IMR-90 (cell line): ENCODE measurements around the gene DGKD. TPM values are rescaled to one million over a fixed set of nuclear protein-coding genes. Genes with fewer than 3 reads are reported as not detected.

ENCODE experiments used
- ATAC-seq: fragments of 200-7000 bp; cut with Tn5 transposase; 2 replicates; pipeline ENCODE4 v1.9.1; 2020; ENCODE audit warnings: low read depth, mild to moderate bottlenecking, moderate library complexity
- BruUV-seq: library from RNA; stranded (reverse); fragments of 400-500 nt; replicated peaks from 2 replicates; lab custom pipeline; 2021; lab: Mats Ljungman, UMichigan
- CTCF ChIA-PET: fragments of 300-600 bp; formaldehyde crosslinking; extraction: SDS; loops from one replicate; lab custom pipeline; 2021; ENCODE audit warnings: antibody characterized with exemption; lab: Yijun Ruan, JAX
- POLR2A ChIA-PET: fragments of 300-600 bp; sonication (Branson Sonifier 250); formaldehyde crosslinking; loops from one replicate; lab custom pipeline; 2022; ENCODE audit warnings: antibody characterized with exemption; ENCODE audit not compliant: unreplicated experiment; lab: Charles Lee
- DNase-seq: peaks from one replicate; pipeline ENCODE4 v3.0.0; 2013
- H2AFZ ChIP-seq: replicated peaks from 2 replicates; pipeline ENCODE3; 2013; ENCODE audit warnings: low read length, mild to moderate bottlenecking; ENCODE audit not compliant: poor library complexity
- H2AK5ac ChIP-seq: 2 replicates; pipeline ENCODE4 v1.6.1; 2013; ENCODE audit warnings: low read depth, low read length, inconsistent platforms
- H2AK9ac ChIP-seq: replicated peaks from 2 replicates; pipeline ENCODE3; 2013; ENCODE audit warnings: mild to moderate bottlenecking, low read depth, low read length, moderate library complexity; ENCODE audit not compliant: poor library complexity
- H2BK120ac ChIP-seq: 2 replicates; pipeline ENCODE4 v1.6.1; 2013; ENCODE audit warnings: low read depth, low read length, inconsistent platforms
- H2BK15ac ChIP-seq: 3 replicates; pipeline ENCODE4 v1.6.1; 2013; ENCODE audit warnings: low read depth, low read length, inconsistent platforms
- H2BK20ac ChIP-seq: 2 replicates; pipeline ENCODE4 v1.6.1; 2013; ENCODE audit warnings: low read depth, mild to moderate bottlenecking, inconsistent platforms, low read length, moderate library complexity
- H2BK5ac ChIP-seq: 2 replicates; pipeline ENCODE4 v1.6.1; 2013; ENCODE audit warnings: mild to moderate bottlenecking, low read depth, low read length, inconsistent platforms; ENCODE audit not compliant: poor library complexity, severe bottlenecking
- H3K14ac ChIP-seq: replicated peaks from 2 replicates; pipeline ENCODE4 v1.6.1; 2013; ENCODE audit warnings: low read depth, low read length, inconsistent platforms
- H3K18ac ChIP-seq: 2 replicates; pipeline ENCODE4 v1.6.1; 2013; ENCODE audit warnings: low read depth, low read length, control low read depth
- H3K23ac ChIP-seq: 2 replicates; pipeline ENCODE4 v1.6.1; 2013; ENCODE audit warnings: low read depth, low read length, inconsistent platforms
- H3K27ac ChIP-seq: 2 replicates; pipeline ENCODE4 v1.5.1; 2013; ENCODE audit warnings: mild to moderate bottlenecking, control low read depth, low read length; ENCODE audit not compliant: insufficient read depth
- H3K27me3 ChIP-seq: 2 replicates; pipeline ENCODE4 v1.6.1; 2013; ENCODE audit warnings: low read length; ENCODE audit not compliant: control insufficient read depth, insufficient read depth
- H3K36me3 ChIP-seq: 2 replicates; pipeline ENCODE4 v1.6.1; 2013; ENCODE audit warnings: low read length, mixed read lengths; ENCODE audit not compliant: control insufficient read depth, insufficient read depth
- H3K4ac ChIP-seq: 2 replicates; pipeline ENCODE4 v1.6.1; 2013; ENCODE audit warnings: low read depth, low read length, inconsistent platforms
- H3K4me1 ChIP-seq: 2 replicates; pipeline ENCODE4 v1.6.1; 2013; ENCODE audit warnings: low read length, mixed read lengths; ENCODE audit not compliant: control insufficient read depth, insufficient read depth
- H3K4me2 ChIP-seq: 2 replicates; pipeline ENCODE4 v1.6.1; 2013; ENCODE audit warnings: low read depth, mild to moderate bottlenecking, control low read depth, low read length, moderate library complexity
- H3K4me3 ChIP-seq: 2 replicates; pipeline ENCODE4 v1.5.1; 2013; ENCODE audit warnings: low read depth, mild to moderate bottlenecking, control low read depth, low read length, moderate library complexity; ENCODE audit not compliant: insufficient read depth
- H3K56ac ChIP-seq: 2 replicates; pipeline ENCODE4 v1.6.1; 2013; ENCODE audit warnings: low read length, inconsistent platforms; ENCODE audit not compliant: insufficient read depth; ENCODE audit errors: extremely low read depth
- H3K79me1 ChIP-seq, 2 experiments: 2 replicates each; pipeline ENCODE4 v1.6.1; 2013; ENCODE audit warnings: low read length in 2 of 2, inconsistent platforms in 1 of 2, low read depth in 1 of 2
- H3K9ac ChIP-seq: 2 replicates; pipeline ENCODE4 v1.6.1; 2013; ENCODE audit warnings: low read depth, low read length, control low read depth
- H3K9me1 ChIP-seq: 2 replicates; pipeline ENCODE4 v1.6.1; 2013; ENCODE audit warnings: low read length, inconsistent platforms; ENCODE audit not compliant: insufficient read depth
- H3K9me3 ChIP-seq: 2 replicates; pipeline ENCODE4 v1.6.1; 2013; ENCODE audit warnings: low read length; ENCODE audit not compliant: control insufficient read depth, insufficient read depth
- H4K20me1 ChIP-seq: 2 replicates; pipeline ENCODE4 v1.6.1; 2013; ENCODE audit warnings: low read length, inconsistent platforms; ENCODE audit not compliant: insufficient read depth
- H4K5ac ChIP-seq: 2 replicates; pipeline ENCODE4 v1.6.1; 2013; ENCODE audit warnings: mild to moderate bottlenecking, low read depth, low read length, control low read depth
- H4K8ac ChIP-seq, 2 experiments: 2 replicates each; pipeline ENCODE4 v1.6.1; 2013; ENCODE audit warnings: low read depth in 2 of 2, low read length in 2 of 2, control low read depth in 1 of 2, inconsistent platforms in 1 of 2
- H4K91ac ChIP-seq: 2 replicates; pipeline ENCODE4 v1.6.1; 2013; ENCODE audit warnings: low read depth, low read length, inconsistent platforms; ENCODE audit not compliant: insufficient read depth
- BHLHE40 ChIP-seq: fragments of 150-350 bp; IDR thresholded peaks from 2 replicates; pipeline ENCODE4 v1.6.1; 2016; ENCODE audit warnings: mild to moderate bottlenecking, low read depth, low read length
- MAZ ChIP-seq: IDR thresholded peaks from 2 replicates; pipeline ENCODE4 v1.6.1; 2012; ENCODE audit warnings: low read depth, mild to moderate bottlenecking, low read length, improper control_type of control experiment, moderate library complexity, borderline replicate concordance
- RFX5 ChIP-seq: IDR thresholded peaks from 2 replicates; pipeline ENCODE4 v1.8.0; 2012; ENCODE audit warnings: low read depth, mild to moderate bottlenecking, low read length, moderate library complexity
- SMC3 ChIP-seq: fragments of 150-350 bp; IDR thresholded peaks from 2 replicates; pipeline ENCODE4 v1.6.1; 2016; ENCODE audit warnings: low read depth, mild to moderate bottlenecking, antibody characterized with exemption, low read length, moderate library complexity
- WGBS, 2 experiments: methylation state at CpG; one replicate each; pipeline versions ENCODE4 v1.1.5 to v1.1.7; 2013; ENCODE audit warnings: missing lambda C conversion rate in 2 of 2; ENCODE audit not compliant: insufficient read length in 1 of 2; ENCODE audit errors: extremely low coverage in 2 of 2; 5-methylcytosine and 5-hydroxymethylcytosine counted together
- dilution Hi-C: fragments of 300-500 bp; cut with HindIII; formaldehyde crosslinking; loops from one replicate; pipeline ENCODE4 v1.14.3; 2018; ENCODE audit warnings: low sequenced_read_pairs; ENCODE audit not compliant: unreplicated experiment
- in situ Hi-C: fragments of 300-500 bp; cut with MboI; formaldehyde crosslinking; loops from 3 replicates; pipeline ENCODE4 v1.14.3; 2019; ENCODE audit warnings: low sequenced_read_pairs, inconsistent platforms, mixed read lengths
- intact Hi-C: fragments of 100-400 bp; cut with micrococcal nuclease; formaldehyde crosslinking; loops from 2 replicates; pipeline ENCODE4 v1.10.0; 2022
- polyA plus RNA-seq, 3 experiments: library from polyadenylated mRNA; depleted of rRNA; stranded (reverse); fragments of >200 nt; gene quantifications; 2 replicates each; pipeline ENCODE4 v1.2.3, GENCODE V29; 2012; ENCODE audit warnings: low replicate concordance in 1 of 3
- total RNA-seq: library from RNA; depleted of rRNA; stranded (reverse); fragments of >200 nt; gene quantifications from 2 replicates; pipeline ENCODE4 v1.2.3, GENCODE V29; 2012
- TF ChIP-seq, protein P1 (sequence below): fragments of 150-350 bp; IDR thresholded peaks from 2 replicates; pipeline ENCODE4 v1.6.1; 2016; ENCODE audit warnings: low read depth, mild to moderate bottlenecking, low read length, moderate library complexity, borderline replicate concordance
- TF ChIP-seq, protein P2 (sequence below): conservative IDR thresholded peaks from 2 replicates; pipeline ENCODE4 v1.5.1; 2012; ENCODE audit warnings: mild to moderate bottlenecking, low read depth, low read length, improper control_type of control experiment

The DGKD gene
- total and polyA plus RNA-seq, 2 of the 4 experiments (the other 2 are of a cell fraction), result 6.5 to 10.1 TPM

DNA sequence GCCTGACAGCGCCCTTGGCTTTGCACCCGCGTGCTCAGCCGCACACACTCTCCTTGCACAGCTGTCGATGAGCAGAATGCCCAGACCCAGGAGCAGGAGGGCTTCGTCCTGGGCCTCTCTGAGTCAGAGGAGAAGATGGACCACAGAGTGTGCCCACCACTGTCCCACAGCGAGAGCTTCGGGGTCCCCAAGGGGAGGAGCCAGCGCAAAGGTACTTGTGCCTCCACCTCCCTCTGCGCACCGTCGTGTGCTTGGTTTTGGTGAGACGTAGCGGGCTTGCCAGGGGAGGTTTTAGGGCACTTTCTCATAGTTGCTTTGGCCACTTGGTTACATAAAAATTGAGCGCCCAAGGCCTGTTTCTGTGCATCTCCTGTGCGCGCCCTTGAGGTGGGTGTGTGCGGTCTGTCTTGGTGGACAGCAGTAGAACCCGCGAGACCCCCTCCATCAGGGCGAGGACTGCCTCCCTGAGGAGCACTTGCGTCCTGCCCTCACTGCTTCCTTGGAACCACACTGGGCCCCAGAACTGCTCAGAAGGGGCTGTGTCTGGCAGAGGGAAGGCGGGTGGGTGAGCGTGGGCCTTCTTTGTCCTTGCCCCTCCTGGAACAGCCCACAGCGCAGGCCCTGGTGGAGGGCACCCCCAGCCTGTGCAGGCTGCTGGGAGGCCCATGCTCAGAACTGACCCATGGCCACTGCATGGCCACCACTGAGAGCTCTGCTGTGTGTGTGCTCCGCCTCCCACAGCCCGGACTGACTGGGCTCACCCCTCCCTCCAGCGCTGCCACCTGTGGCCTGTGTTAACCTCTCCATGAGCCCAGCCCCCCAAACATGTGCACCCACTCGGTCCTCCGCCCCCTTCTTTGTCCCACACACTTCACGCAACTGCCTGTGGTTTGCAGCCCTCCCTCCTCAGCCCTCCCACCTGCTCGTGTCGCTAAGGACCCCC is 95.9 kb downstream of the DGKD start:
- ChIA-PET POLR2A (no interaction called here), CTCF (no interaction called here)
- Histone ChIP-seq H4K91ac (no peak overlapping the region), H3K9me3 (no peaks in the 10 kb centered on the region), H3K4me2 (no peak overlapping the region), H3K27ac (no peak overlapping the region), H3K9me1 (peaks cover 2% of the 10 kb centered on the region; the same call in 1 of the 2 replicates), H2BK15ac (no peak overlapping the region), H4K20me1 (no peaks in the 10 kb centered on the region), H2AK9ac (peak overlapping the region; percentile 12), H3K14ac (no peak overlapping the region), H3K9ac (no peak overlapping the region), H2BK5ac (no peak overlapping the region), H2AK5ac (no peak overlapping the region), H3K18ac (no peak overlapping the region), H3K36me3 (peaks cover 39% of the 10 kb centered on the region), H3K4ac (no peak overlapping the region), H4K8ac (no peak overlapping the region), H3K79me1 (no peaks in the 10 kb centered on the region), H4K5ac (no peak overlapping the region), H3K23ac (no peak overlapping the region), H3K56ac (no peak overlapping the region), H3K4me1 (no peaks in the 10 kb centered on the region), H2BK20ac (no peak overlapping the region), H2AFZ (no peak overlapping the region), H2BK120ac (no peak overlapping the region), H3K27me3 (no peaks in the 10 kb centered on the region), H3K4me3 (no peak overlapping the region)
- dilution Hi-C loops, result no loop called here
- BruUV-seq, result no TSS peak
- in situ Hi-C loops, result loop anchor here (5.0 to 25.0 kb wide), 4 partner anchors 98 to 387 kb away; partner anchors contain the start of genes DGKD and UGT1A5
- no peak for ATAC-seq
- TF ChIP-seq BHLHE40 (no peak), SMC3 (no peak), MAZ (no peak), RFX5 (no peak)
- TF ChIP-seq, protein P1, sequence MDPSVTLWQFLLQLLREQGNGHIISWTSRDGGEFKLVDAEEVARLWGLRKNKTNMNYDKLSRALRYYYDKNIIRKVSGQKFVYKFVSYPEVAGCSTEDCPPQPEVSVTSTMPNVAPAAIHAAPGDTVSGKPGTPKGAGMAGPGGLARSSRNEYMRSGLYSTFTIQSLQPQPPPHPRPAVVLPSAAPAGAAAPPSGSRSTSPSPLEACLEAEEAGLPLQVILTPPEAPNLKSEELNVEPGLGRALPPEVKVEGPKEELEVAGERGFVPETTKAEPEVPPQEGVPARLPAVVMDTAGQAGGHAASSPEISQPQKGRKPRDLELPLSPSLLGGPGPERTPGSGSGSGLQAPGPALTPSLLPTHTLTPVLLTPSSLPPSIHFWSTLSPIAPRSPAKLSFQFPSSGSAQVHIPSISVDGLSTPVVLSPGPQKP, result no peak
- TF ChIP-seq, protein P2, sequence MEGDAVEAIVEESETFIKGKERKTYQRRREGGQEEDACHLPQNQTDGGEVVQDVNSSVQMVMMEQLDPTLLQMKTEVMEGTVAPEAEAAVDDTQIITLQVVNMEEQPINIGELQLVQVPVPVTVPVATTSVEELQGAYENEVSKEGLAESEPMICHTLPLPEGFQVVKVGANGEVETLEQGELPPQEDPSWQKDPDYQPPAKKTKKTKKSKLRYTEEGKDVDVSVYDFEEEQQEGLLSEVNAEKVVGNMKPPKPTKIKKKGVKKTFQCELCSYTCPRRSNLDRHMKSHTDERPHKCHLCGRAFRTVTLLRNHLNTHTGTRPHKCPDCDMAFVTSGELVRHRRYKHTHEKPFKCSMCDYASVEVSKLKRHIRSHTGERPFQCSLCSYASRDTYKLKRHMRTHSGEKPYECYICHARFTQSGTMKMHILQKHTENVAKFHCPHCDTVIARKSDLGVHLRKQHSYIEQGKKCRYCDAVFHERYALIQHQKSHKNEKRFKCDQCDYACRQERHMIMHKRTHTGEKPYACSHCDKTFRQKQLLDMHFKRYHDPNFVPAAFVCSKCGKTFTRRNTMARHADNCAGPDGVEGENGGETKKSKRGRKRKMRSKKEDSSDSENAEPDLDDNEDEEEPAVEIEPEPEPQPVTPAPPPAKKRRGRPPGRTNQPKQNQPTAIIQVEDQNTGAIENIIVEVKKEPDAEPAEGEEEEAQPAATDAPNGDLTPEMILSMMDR, result no peak
- DNase-seq, result no peak
- 93% methylated on average over 15 of the region's 33 CpGs; no CpG with 5 or more reads in 1 of the 2 experiments for WGBS, 2 experiments
- intact Hi-C loops, result loop anchor here (1.0 kb wide), 2 partner anchors 261 to 382 kb away; no protein-coding TSS in a partner anchor
